ENCODE data around the gene GPSM1. TPM values are rescaled to one million over a fixed set of nuclear protein-coding genes. Genes with fewer than 3 reads are reported as not detected.

GPSM1 gene
- total and polyA plus RNA-seq, 2 experiments from 2014 or later: 58.5 to 116 TPM

- no peak overlapping the region for H3K4me3 ChIP-seq
- H3K27me3 ChIP-seq: no peaks in the 10 kb centered on the region
- no peak overlapping the region for H3K27ac ChIP-seq
- no peak for TF ChIP-seq CTCF (IDR thresholded peaks at IDR 0.05; ENCODE audit: low read depth, low read length)
- no peaks in the 10 kb centered on the region for H3K36me3 ChIP-seq
- no peak for DNase-seq (ENCODE audit: low read depth in 1 of 2, low spot score in 1 of 2)
- H3K9me3 ChIP-seq (ENCODE audit: low read depth): no peaks in the 10 kb centered on the region
- H3K4me1 ChIP-seq (ENCODE audit: low read depth): peaks cover 6% of the 10 kb centered on the region
Observed at GRCh38 chr9:136284951-136285350, 42.4 kb upstream of the GPSM1 start.

- TF ChIP-seq CTCF (IDR thresholded peaks at IDR 0.05; ENCODE audit: low read depth, low read length): no peak
Observed at GRCh38 chr9:136285501-136286358, 41.6 kb upstream of the GPSM1 start.

GRCh38 chr9:136286359-136286986 lies 40.9 kb upstream of the GPSM1 start:
- TF ChIP-seq CTCF (IDR thresholded peaks at IDR 0.05; ENCODE audit: low read depth, low read length): no peak
- H3K4me1 ChIP-seq (ENCODE audit: low read depth): peaks cover 6% of the 10 kb centered on the region
- DNase-seq (ENCODE audit: low read depth in 1 of 2, low spot score in 1 of 2): no peak

More at GRCh38 chr9:136285501-136286358, 41.6 kb upstream of the GPSM1 start:
- H3K4me3 ChIP-seq: no peak overlapping the region
- no peaks in the 10 kb centered on the region for H3K27me3 ChIP-seq
- no peaks in the 10 kb centered on the region for H3K36me3 ChIP-seq
- H3K4me1 ChIP-seq (ENCODE audit: low read depth): peaks cover 6% of the 10 kb centered on the region
- no peaks in the 10 kb centered on the region for H3K9me3 ChIP-seq (ENCODE audit: low read depth)
- DNase-seq (ENCODE audit: low read depth in 1 of 2, low spot score in 1 of 2): no peak
- H3K27ac ChIP-seq: no peak overlapping the region

GRCh38 chr9:136286987-136287379 lies 40.4 kb upstream of the GPSM1 start:
- Histone ChIP-seq H3K9me3 (ENCODE audit: low read depth) (no peaks in the 10 kb centered on the region), H3K4me3 (no peak overlapping the region), H3K27me3 (no peaks in the 10 kb centered on the region), H3K36me3 (no peaks in the 10 kb centered on the region), H3K4me1 (ENCODE audit: low read depth) (peaks cover 6% of the 10 kb centered on the region), H3K27ac (no peak overlapping the region)
- no peak for TF ChIP-seq CTCF (IDR thresholded peaks at IDR 0.05; ENCODE audit: low read depth, low read length)
- DNase-seq (ENCODE audit: low read depth in 1 of 2, low spot score in 1 of 2): no peak

More at GRCh38 chr9:136286359-136286986, 40.9 kb upstream of the GPSM1 start:
- no peak overlapping the region for H3K27ac ChIP-seq
- no peaks in the 10 kb centered on the region for H3K27me3 ChIP-seq
- no peak overlapping the region for H3K4me3 ChIP-seq
- no peaks in the 10 kb centered on the region for H3K36me3 ChIP-seq
- no peaks in the 10 kb centered on the region for H3K9me3 ChIP-seq (ENCODE audit: low read depth)

GRCh38 chr9:136287960-136288753 lies 39.2 kb upstream of the GPSM1 start:
- H3K36me3 ChIP-seq: no peaks in the 10 kb centered on the region
- H3K4me3 ChIP-seq: no peak overlapping the region
- H3K9me3 ChIP-seq (ENCODE audit: low read depth): no peaks in the 10 kb centered on the region
- TF ChIP-seq CTCF (IDR thresholded peaks at IDR 0.05; ENCODE audit: low read depth, low read length): no peak
- no peak for DNase-seq (ENCODE audit: low read depth in 1 of 2, low spot score in 1 of 2)
- no peak overlapping the region for H3K27ac ChIP-seq
- no peaks in the 10 kb centered on the region for H3K27me3 ChIP-seq
- H3K4me1 ChIP-seq (ENCODE audit: low read depth): peaks cover 6% of the 10 kb centered on the region
